HG03378 (cell line): ENCODE results near the gene BRD1.
"Not testable (repeated sequence)": the region's sequence is repeated elsewhere in the genome, so short reads cannot be mapped to it uniquely, and the experiment has no call there.

ENCODE experiments used
- ATAC-seq: cut with Tn5 transposase; IDR thresholded peaks from one replicate; pipeline ENCODE4 v1.9.1; 2021; ENCODE audit warnings: mild to moderate bottlenecking, moderate library complexity; ENCODE audit not compliant: unreplicated experiment

Gene BRD1

DNA sequence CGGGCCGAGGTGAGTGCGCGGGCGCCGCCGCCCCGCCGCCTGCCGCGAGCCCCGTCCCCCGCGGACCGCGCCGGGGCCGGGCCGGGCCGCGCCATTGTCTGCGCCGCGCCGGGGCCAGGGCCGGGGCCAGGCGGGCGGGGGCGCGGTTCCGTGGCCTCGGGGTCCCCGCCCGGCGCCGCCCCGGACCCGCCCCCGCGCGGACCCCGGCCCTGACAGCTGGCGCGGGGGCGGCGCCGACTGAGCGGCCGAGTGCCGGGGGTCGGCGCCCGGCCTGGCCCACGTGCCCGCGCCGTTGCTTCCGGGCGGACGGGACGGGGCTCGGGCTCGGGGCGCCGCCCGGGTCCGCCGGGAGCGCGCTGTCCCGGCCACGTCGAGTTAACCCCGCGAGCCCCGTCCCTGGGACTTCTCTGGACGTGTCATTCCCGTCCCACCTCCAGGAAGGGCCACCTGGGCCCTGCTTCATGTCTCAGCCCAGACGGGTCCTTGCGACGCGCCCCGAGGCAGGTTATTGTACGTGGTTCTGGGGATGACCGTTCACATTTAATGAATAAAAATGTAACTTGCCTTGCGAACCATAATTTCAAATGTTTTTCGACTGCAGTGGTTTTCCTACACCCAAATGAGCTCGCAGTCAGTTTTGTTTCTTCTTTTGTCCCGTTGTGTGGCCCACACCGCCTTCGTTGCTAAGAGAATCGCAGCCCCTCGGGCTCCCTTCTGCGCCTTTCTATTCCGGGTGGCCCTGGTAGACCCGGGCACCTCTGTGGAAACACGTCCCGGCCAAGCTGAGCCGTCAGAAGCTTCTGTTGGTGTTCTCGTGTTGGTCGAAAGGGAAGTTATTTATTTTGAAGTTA, 26.5 kb upstream of the BRD1 start:
- no peak for ATAC-seq

DNA sequence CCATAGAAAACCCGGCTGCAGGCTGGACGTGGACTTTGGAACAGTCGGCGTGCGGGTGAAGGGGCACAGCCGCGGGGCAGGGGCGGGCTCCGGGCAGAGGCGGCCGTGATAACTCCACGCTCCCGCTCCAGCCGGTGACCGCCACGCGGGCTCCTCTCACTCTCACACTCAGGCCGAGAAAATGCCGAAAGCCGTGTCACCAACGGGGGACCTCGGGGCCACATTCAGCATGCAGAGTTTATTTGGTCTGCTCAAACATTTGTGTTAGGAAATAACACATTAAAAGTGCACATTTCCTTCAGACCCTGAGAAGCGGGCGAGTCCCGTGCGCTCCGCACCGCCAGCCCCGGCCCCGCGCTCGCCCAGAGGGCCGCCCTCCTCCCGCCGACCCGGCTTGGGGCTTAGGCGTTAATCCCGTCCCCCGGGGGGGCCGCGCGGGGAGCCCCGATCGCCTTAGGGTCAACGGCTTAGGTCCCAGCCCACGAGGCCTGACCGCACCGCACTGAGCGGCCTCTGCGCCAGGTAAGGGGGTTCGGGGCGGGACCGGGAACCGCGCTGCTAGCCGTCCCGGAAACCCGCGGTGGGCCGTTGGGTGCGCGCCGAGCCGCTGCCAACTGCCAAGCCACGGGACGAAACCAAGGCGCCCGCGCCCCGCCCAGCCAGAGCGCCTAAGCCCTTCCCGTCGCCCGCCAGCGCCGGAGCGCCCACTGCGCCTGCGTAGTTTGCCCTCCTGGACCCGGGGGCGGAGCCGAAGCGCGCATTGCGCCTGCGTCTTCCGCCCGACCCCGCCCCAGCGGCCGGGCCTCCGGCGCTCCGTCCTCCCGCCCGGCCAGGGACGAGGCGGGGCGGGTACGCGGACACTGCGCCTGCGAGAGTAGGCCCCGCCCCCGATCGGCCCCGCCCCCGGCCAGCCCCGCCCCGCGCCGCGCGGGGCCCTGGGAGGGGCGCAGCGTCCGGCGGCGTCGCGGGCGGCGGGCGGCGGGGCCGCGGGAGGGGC, 25.5 kb upstream of the BRD1 start, which contains the start of gene ZBED4:
ZBED4 (plus strand) TSS at position 947 of the 997 bp plus-strand sequence. CDS start 29,819 bp downstream, outside the sequence.
- peak; percentile 67 for ATAC-seq

DNA sequence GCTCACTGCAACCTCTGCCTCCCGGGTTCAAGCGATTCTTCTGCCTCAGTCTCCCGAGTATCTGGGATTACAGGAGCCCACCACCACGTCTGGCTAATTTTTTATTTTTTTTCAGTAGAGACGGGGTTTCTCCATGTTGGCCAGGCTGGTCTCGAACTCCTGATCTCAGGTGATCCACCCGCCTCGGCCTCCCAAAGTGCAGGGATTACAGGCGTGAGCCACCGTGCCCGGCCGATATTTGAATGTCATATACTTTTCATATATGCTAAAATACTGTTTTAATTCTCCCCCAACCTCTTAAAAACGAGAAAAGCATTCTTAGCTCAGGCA, 24.9 kb upstream of the BRD1 start:
- not testable (repeated sequence) for ATAC-seq

DNA sequence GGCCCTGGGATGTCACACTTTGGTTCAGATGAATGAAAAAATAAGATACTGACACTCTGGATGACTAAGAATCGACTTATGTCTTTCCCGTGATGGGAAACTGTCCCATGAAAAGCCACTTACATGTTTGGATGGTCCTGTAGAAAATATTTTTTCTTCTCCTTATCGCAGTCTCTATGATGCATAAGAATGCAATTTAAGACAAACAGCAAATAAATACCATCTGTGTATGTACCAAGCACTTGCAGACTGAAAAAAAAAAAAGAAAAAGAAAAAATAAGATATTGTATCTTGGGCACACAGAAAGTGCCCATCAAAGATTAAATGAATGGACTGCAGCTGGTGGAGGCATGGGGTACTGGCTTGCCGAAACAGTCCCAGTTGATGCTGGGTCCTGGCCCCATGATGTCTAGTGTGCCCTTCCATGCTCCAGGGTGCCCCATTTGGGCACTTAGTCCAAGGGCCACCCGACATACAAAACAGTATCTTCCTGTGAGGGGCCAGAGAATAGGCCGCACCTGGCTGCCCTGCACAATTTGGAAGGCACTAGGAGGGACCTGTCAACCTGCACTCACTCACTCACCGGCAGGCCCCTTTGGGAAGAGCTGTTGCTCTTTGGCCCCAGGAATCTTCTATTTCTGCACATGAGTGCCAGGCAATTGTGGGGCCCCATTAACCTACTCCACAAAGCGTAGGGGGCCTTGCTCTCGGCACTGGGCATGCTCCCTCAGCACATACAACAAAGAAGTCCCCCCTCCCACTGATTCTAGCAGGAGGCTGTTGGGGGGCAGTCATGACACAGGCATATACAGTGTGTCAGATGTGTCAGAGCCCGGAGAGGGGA, 23.5 kb upstream of the BRD1 start:
- ATAC-seq, result no peak

DNA sequence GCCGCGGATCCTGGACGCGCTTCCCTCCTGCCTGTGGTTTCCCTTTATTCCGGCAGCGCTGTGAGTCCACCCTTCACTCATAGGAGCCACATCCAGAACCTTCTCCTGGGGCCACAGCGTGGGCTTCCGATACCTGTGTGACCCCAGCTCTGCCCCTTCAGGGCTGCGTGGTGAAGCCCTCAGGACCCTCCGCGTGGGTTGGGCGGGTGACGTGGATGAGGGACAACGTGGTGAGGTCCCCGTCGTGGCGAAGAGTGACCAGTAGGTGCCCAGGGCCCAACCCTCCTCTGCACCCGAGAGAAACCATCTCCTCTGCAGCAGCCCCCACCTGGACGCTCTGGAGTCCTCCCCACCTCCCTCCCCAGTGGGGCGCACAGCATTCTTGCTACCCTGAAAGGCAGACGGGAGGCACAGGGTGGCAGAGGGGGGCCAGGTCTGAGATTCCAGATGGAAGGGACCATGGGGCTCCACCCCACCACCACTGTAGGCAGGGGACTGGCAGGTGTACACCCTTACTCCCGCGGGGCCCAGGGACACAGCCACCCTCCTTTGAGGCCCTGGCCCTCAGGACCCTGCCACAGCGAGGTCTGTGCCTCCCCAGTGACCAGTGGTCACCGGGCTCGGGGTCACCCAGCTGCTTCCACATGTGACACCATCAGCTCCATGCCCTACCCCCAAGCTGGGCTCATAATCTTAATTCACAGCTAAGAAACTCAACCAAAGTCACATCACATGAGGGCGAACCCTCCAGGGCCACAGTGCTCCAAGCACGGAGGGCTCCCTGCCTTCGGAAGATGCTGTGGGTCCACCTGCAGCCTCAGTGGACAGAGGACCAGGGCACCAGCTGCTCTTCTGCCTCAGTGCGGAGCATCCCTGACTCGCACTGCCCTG, 22.6 kb upstream of the BRD1 start:
- ATAC-seq, result no peak

DNA sequence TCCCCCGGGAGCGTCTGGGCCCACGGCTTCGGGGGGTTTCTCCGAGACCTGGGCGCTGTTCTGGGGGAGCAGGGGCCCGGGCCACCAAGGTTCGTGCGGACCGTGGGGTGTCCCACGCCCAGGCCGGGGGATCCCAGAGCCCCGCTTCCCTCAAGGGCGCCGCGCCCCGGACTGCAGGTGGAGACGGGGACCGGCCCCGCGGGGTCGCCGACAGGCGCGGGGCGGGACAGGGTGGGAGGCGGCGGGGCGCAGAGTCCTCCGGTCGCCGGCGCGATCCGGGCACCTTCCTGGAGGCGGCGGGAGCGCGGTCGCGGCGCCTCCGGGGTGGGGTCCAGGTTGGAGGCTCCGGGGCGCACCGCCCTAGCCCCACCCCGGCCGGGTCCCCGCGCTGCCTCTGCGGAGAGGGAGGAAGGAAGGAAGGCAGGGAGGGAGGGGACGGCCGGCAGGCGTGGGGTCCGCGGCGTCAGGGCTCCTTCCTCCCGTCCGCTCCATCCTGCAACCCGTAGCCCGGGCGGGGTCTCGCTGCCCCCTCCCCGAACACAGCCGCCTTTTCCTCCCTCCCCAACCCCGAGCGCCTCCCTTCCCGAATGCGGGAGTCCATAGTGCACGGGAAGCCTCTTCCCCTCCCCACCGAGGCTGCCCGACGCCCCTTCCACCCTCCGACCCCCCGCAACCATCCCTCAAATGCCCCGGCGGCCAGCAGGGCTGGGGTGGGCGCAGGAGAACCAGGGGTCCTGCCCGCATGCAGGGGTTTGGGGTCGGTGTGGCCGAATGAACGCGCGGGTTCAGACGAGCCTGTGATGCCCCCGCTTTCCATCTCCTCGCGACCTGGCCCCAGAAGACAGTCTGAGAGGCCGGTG, 21.7 kb upstream of the BRD1 start:
- no peak for ATAC-seq

DNA sequence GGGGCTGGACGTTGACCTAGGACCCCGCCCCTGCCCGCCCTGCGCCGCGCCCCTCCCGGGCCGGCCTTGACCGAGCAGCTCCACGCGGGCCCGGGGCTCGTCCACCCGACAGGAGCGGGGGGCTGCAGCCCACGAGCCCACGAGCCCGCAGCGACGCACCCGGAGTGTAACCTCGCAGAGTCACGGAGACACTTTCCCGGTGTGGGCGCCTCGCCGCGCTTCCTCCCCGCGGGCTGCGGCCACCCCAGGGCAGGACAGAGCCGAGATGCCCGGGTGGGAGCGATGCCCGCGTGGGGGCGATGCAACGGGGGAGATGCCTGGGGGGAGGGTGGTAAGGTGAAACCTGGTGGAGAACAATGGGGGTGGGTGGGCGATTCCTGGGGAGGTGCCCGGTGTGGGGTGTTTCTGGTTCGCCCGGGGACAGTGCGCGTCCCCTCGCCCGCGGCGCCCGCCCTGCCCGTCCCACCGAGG, 21.1 kb upstream of the BRD1 start:
- no peak for ATAC-seq

DNA sequence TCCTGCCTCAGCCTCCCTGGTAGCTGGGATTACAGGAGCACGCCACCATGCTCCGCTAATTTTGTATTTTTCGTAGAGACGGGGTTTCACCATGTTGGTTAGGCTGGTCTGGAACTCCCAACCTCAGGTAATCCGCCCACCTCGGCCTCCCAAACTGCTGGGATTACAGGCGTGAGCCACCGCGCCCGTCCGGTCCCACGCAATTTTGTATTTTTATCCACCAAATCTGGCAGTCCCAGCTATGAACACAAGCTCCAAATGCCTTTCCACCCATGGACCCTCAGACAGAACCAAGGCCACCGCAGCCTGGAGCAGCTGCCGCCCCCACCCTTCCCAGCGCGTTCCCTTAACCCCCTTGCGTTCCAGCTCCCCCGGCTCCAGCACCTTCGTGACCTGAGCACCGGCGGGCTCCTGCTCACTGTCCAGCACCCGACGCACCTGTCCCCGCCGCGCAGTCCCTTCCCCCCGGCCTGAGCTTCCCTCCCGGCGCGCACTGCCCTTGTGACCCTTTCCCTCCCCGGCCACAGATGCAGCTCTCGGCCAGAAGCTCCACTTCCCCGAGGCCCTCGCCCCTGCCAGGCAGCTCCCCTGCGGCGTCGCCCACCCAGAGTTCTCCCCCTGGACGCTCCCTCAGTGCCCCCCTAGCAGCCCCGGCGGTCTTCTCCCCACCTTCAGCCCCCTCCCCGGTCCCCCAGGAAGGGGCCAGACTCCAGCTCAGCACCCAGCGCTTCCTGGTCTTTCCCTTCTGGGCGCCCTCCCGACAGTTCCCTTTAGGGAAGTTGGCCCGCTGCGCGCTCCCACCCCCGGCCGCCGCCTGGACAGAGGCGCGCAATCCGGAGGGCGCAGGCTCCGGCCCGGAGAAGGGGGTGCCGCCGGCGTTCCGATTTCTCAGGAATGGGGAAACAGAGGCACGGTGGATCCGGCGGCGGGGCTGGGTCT, 20.3 kb upstream of the BRD1 start:
- no peak for ATAC-seq

DNA sequence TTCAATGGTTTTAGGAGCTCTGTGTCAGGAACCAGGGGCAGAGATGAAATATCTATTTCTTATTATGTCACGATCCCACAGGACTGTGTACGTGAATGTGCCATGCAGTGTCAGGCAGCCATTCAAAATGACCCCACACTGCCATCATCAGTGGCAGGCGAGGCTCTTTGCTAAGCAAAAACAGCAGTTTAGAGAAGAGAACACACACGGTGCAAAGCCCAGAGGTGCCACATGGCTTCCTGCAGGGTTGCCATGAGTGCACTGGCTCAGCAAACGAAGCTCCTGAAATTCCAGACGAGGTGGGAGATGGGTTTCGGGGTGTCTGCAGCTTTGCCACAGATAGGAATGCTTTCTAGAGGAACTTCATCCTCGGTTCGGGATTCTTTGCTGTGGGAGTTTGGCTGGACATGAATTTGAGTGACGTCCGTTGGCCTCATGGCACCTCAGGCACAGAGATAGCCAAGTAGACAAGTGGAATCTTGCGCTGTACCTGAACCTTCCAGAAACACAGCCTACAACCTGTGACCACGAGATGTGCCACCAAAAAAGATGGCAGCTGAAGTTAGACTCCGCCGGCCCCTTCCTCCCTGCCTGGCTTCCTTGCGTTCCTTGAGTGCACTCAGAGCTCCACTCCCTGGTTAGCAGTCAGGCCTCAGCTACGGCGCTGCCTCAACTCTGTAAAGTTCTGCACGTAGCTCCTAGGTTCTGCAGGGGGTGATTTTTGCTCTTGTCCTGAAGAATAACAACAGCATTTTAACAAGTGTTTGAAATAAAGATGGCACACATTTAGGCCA, 18.2 kb upstream of the BRD1 start:
- ATAC-seq, result no peak

DNA sequence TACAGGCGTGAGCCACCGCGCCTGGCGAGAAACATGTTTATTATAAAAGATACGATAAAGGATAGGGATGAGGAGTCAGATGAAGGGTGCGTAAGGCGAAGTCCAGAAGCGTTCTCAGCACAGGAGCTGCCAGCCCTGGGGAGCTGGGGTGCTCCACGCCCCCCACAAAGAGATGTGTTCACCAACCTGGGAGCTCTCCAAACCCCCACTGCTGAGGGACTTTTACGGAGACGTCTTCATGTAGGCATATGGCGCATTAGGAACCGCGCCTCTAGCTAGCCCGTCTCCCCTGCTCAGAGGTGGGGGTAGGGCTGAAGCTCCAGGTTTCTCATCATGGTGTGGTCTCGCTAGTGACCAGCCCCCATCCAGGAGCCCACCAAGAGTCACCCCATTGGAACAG, 17.6 kb upstream of the BRD1 start:
- ATAC-seq, result no peak

DNA sequence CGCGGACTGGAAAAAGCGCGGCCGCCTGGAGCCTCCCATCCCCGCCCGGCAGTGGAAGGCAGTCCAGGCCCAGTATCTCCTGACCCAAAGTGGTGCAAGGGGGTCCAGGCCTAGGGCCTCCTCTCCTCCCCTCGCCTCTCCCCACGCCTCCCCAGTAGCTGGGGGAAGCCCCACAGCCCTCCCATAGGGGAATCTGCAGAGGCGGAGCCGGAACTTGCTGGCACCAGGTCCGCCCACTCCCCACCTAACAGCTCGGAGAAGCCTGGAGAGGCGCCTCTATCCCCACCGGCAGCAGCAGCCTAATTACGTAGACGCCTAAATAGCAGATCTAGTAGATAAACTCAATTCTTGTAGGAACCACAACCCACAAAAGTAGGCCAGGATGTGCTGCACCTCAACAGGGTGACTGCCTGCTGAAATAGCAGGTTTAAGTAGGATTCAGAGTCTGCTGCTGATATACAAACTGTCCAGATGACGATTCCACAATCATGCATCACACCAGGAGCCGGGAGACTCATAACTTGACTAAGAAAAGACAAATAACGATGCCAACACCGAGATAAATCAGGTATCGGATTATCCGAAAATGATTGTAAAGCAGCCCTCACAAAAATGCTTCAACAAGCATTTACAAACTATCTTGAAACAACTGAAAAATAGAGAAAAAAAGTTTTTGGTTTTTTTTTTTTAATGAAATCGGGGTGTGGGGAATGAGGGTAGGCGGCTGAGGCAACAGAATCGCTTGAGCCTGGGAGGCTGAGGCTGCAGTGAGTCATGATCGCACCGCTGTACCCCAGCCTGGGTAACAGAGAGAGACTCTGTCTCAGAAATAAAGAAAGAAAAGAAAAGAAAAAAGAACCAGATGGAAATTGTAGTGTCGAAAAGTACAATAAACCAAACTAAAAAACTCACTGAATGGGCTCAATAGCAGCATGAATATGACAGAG, 11.4 kb upstream of the BRD1 start:
- ATAC-seq, result no peak

DNA sequence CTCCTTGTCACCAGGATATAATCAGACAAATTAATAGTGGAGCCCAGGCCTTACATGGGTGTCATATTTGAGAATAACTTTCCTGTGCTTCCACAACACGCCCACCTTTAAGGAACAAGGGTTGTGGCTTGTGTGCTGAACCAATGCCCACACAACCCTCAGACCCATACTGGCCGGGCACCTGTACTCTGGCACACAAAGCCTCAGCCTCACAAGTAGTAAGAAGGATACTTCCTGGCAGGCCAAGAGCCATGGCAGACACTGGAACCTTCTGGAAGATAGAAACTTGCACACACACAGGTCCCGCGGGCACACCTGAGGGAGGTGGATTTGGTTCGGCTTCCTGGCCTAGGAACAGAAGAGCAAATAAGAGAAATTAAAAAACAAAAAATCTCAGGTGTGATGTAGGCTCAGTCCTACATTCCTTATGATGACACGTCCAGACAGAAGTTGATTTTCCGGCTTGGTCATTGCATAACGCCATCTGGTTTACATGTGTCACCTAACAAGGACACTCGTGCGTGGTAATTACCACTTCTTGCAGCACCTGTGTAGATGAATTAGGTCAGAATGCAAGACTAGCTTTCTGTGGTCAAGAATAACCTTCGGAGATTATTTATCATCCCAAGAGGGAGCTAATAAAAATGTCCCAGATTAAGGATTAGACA, 5.8 kb upstream of the BRD1 start:
- no peak for ATAC-seq

DNA sequence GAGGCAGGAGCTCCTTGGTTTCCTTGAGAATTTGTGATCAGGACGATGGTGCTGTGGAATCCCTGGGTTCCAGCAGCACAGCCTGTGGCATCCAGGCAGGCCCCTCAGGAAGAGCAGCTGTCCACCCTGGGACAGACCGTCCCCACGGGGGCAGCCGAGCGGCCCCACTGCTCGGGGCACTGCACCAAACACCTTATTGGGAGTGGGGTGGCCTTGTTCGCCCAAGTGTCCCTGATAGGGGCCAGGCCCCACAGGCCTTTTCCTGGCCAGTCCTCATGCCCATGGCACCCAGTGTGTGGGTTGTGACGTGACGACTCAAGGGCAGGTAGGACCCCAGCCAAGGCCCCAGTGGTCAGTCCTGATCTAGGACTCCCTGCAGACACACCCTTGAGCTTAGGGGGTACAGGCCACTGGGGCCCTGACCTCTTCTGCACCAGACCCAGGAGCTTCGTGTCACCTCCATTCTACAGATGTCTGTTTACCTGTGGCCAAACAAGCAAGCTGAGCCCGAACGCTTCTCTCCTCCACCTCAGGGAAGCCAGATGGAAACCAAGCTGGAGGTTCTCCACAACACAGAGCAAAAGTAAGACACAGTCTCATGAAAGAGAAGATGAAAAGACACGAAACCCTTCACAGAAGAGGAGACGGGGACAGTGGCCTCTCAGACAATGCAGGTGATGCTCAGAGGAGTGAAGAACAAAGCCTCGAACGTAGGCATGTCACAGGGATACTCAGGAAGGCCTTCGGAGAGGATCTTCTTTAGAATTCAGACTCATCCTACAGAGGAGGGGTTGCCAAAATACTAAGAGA, 1.6 kb upstream of the BRD1 start:
- ATAC-seq, result no peak

DNA sequence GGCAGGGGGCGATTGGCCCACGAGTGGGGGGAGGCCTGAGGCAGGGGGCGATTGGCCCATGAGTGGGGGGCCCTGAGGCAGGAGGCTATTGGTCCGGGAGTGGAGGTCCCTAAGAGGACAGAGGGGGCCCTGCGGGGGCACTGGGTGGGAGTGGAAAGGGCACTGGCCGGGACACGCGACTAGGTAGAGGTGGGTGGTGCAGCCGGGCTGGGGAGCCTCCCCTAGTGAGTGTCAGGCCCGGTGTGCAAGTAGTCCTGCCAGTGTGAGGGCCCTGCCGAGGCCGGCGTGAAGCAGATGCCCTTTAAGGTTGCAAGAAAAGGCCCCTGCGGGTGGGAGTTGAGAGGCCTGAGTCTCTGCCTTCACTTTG, 909 bp upstream of the BRD1 start:
- no peak for ATAC-seq
